Kidney glomerular epithelial cell (primary cell): ENCODE data around the gene CNKSR3.

Experiments used
- DNase-seq: peaks from one replicate; lab custom pipeline; 2025; lab: John Stamatoyannopoulos, UW

Gene CNKSR3

GRCh38 chr6:154479351-154479769 lies 31.1 kb downstream of the CNKSR3 start:
- peak; percentile 69 for DNase-seq

GRCh38 chr6:154478701-154479060 lies 31.8 kb downstream of the CNKSR3 start:
- no peak for DNase-seq

GRCh38 chr6:154478021-154478700 lies 32.3 kb downstream of the CNKSR3 start:
- DNase-seq, result peak; percentile 79

DNA sequence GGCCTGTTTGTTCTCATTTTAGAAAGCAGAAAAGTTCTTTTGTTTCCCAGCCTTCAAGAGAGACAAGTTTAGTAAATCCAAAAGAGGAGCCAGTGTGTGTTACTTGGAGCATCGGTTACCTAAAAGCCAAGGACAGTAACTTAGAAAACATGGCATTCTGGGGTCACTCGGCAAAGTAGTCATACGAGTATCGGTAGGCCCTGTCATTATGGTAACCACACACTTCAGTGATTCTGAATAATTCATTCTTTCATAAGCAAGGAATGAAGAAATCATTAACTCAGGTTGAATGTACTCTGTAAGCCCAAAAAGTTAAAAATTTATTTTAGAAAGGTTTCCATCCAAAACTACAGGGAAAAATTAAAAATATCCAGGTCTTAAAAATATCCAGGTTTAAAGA lies 34.0 kb downstream of the CNKSR3 start:
- peak; percentile 86 for DNase-seq

GRCh38 chr6:154474648-154475428 lies 35.6 kb downstream of the CNKSR3 start:
- peak; percentile 79 for DNase-seq

- DNase-seq, result no peak
Measured at GRCh38 chr6:154473324-154473723, 37.2 kb downstream of the CNKSR3 start.

DNA sequence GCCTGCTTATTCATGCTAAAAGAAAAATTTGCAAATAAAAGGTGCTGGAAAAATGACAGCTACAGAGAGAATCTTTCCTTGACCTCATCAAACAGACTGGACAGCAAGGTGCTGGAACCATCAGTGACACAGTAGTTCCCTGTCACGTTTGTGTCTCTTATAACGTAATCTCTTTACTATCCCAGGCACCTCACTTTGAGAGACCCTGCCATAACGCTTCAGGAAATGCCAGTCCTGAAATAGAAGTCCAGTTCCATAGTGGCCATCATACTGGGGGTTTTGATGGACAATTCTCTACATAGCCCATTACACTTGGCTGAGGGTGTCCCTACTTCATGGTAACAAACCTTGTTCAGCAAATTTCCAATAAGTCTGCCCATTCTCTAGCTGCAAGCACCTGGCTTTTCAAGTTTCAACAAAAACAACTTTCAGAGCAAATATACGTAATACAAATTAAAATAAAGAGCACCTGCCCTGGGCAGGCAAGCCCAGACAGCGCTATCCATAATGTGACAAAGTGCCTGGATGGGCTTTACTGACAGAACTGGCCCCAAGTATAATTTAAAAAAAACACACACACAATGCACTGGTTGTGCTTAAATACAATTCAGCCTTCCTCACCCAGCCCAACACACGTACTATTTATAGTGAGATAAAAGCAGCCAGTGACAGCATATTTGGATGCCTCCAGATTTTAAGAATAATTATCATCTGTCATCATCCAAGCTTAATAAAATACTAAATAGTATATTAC lies 38.7 kb downstream of the CNKSR3 start:
- no peak for DNase-seq

GRCh38 chr6:154469306-154469935 lies 41.1 kb downstream of the CNKSR3 start:
- DNase-seq, result no peak

GRCh38 chr6:154468760-154469159 lies 41.7 kb downstream of the CNKSR3 start:
- DNase-seq, result no peak

DNA sequence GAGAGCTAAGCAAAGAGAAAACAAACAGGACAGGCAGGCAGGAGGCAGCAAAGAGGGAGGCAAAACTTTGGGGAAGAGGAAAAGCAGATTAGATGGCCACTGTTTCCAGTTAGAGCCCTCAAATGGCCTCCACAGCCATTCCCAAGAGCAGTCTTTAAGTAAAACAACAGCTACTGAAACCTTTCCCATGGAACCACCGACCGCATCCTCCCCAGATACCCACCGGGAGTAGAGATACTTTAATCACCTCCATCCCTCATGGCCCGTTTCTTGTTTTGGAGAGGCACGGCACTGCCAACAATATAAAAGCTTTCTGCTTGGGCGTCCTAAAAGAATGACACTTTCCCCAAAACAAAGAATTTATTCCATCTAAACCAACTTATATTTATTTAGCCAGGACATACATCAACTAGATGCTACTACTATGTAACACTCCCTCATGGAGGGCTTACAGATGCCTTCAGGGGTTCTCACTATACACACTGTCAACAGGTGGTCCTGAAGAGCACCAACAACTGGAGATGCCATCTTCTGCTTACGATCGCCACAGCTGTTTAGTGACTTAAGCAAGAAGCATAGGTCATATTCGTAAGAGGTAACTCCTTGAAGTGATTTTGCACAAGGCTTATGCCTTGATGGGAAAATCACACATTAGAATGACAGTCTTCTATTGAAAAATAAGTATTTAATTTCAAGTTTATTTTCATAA lies 43.4 kb downstream of the CNKSR3 start:
- no peak for DNase-seq

GRCh38 chr6:154466139-154466538 lies 44.3 kb downstream of the CNKSR3 start:
- no peak for DNase-seq

- DNase-seq, result no peak
Measured at GRCh38 chr6:154463573-154464419, 46.7 kb downstream of the CNKSR3 start.

DNA sequence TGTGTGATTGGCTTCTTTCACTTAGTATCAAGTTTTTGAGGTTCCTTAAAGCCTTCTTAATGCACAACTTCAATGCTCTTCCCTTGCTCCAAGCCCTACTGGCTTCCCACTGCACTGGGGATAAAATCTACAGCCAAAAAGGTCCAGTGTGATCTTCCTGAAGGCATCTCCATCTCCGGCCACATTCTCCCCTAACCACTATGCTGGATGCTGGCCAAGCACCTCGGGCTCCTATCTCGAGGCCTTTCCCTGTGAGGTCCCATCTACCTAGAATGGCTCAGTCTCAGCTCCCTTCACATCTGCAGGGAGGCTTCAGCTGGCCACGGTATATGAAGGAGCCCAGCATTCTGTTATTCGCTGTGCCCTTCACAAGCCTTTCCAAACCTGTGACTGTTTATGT lies 48.1 kb downstream of the CNKSR3 start:
- no peak for DNase-seq

DNA sequence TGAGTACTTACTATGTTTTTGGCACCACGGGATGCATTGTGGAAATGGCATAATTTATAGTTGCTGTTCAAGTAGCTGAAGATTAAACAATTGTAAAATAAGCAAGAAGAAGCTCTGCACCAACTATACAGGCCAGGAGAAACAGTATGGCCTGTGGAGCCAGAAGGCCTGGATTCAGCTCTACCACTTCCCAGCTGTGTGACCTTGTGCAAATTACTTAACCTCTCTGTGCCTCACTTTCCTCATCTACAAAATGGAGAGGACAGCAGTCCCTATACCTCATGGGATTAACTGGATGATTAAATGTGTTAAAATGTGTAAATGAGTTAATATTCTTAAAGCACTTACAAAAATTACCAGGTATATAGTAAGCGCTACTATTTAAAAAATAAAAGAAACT lies 49.1 kb downstream of the CNKSR3 start:
- DNase-seq, result no peak

- peak; percentile 70 for DNase-seq
Measured at GRCh38 chr6:154460306-154461071, 50.0 kb downstream of the CNKSR3 start.

DNA sequence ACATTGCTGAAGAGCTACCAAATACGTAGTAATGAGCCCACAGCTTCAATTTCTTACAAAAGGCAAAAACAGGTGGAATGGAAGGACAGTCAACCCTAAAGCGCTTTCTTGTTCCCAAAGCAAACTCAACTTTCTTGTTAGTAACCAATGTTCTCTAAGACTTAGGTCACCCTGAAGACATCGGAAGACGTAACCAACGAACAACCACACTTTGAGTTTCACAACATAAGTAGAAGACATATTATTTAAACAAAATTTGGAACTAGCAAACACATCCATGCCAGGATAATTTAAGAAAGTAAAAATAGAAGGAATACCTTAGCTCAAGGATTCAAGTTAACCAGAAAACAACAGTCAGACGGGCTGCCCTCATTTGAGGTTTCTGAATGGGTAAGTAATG lies 51.0 kb downstream of the CNKSR3 start:
- no peak for DNase-seq

DNA sequence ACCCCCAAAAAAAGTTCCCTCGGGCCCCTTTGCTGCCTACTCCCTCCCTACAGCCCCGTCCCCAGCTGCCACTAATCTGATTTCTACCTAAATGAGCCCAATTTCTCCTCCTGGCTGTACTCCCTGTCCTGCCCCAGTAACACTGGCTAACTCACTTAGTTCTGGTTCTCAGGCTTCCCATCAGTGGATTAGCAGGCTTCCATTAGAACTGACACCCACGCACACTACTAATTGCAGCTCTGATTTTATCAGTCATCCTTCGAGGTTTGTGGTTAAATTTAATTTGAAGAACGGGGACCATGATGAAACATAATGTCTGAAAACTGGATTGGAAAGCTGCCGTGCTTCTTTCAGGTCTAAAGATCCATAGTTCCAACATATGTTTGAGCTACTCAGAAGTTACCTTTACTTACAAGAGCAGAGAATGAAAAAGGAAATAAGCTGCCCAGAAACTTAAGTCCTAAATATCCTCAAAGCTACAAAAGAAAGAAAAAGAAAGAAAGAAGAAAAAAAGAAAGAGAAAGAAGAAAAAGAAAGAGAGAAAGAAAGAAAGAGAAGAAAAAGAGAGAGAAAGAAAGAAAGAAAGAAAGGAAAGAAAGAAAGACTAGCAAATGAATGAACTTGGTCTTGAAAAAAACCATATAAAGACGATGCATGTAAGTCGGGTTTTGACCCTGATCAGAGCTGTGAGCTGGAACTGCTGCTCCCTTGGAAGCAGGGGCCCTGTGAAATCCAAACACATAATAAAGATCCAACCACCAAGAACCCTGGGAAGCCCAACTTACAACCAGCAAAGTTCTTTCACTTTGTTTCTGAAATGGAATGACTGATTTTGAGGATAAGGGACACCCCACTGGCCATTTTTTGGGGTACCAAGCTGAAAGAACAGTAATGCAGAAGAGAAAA lies 51.7 kb downstream of the CNKSR3 start:
- no peak for DNase-seq

- peak; percentile 45 for DNase-seq
Measured at GRCh38 chr6:154457881-154458284, 52.6 kb downstream of the CNKSR3 start.
